ENCODE results near the gene GNMT. TPM values are rescaled to one million over a fixed set of nuclear protein-coding genes. Genes with fewer than 3 reads are reported as not detected.
"Not testable (repeated sequence)": the region's sequence is repeated elsewhere in the genome, so short reads cannot be mapped to it uniquely, and the experiment has no call there.

The GNMT gene
- total RNA-seq, 1 experiment from 2014 or later, result 1.8 TPM

DNA sequence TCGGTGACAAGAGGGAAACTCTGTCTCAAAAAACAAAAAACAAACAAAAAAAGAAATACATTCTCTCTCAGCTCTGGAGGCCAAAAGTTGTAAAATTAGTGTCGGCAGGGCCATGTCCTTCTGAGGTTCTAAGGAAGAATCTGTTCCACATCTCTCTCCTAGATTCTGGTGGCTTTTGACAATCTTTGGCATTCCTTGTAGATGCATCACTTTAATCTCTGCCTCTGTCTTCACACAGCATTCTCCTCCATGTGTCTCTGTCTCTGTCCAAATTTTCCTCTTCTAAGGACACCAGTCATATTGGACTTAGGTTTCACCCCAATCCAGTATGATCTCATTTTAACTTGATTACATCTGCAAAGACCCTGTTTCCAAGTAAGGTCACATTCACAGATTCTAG is 32.9 kb downstream of the GNMT start:
- Histone ChIP-seq H3K27me3 (replicated peaks; ENCODE audit: insufficient read depth, low read depth, low read length, poor library complexity) (no peaks in the 10 kb centered on the region), H3K9me3 (ENCODE audit: low read depth, low read length, poor library complexity, severe bottlenecking) (no peaks in the 10 kb centered on the region), H3K4me3 (ENCODE audit: low read depth, low read length, poor library complexity, severe bottlenecking) (no peak overlapping the region), H3K4me1 (ENCODE audit: insufficient read depth, low read length, poor library complexity, severe bottlenecking) (no peaks in the 10 kb centered on the region), H3K36me3 (ENCODE audit: insufficient read depth, low read length, poor library complexity, severe bottlenecking) (peaks cover 15% of the 10 kb centered on the region), H3K27ac (ENCODE audit: low read depth, low read length, poor library complexity, severe bottlenecking) (no peak overlapping the region)
- no peak for DNase-seq (ENCODE audit: low spot score)
- TF ChIP-seq, protein P1, sequence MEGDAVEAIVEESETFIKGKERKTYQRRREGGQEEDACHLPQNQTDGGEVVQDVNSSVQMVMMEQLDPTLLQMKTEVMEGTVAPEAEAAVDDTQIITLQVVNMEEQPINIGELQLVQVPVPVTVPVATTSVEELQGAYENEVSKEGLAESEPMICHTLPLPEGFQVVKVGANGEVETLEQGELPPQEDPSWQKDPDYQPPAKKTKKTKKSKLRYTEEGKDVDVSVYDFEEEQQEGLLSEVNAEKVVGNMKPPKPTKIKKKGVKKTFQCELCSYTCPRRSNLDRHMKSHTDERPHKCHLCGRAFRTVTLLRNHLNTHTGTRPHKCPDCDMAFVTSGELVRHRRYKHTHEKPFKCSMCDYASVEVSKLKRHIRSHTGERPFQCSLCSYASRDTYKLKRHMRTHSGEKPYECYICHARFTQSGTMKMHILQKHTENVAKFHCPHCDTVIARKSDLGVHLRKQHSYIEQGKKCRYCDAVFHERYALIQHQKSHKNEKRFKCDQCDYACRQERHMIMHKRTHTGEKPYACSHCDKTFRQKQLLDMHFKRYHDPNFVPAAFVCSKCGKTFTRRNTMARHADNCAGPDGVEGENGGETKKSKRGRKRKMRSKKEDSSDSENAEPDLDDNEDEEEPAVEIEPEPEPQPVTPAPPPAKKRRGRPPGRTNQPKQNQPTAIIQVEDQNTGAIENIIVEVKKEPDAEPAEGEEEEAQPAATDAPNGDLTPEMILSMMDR (conservative IDR thresholded peaks at IDR 0.05; ENCODE audit: low read depth, low read length), result no peak
- no peak for TF ChIP-seq EZH2 (IDR thresholded peaks at IDR 0.05; ENCODE audit: borderline replicate concordance, low read depth, low read length, poor library complexity, severe bottlenecking)
- intact Hi-C loops (cut with micrococcal nuclease; ENCODE audit: unreplicated experiment), result no loop called here
- ChIA-PET CTCF (no interaction called here), POLR2A (ENCODE audit: low non-redundant PET) (interaction anchor here (0.5 kb wide), 1 partner anchor 64 kb away, joined by 13 read pairs; the partner anchor contains the start of gene CNPY3)
- BruUV-seq (replicated peaks), result no TSS peak

DNA sequence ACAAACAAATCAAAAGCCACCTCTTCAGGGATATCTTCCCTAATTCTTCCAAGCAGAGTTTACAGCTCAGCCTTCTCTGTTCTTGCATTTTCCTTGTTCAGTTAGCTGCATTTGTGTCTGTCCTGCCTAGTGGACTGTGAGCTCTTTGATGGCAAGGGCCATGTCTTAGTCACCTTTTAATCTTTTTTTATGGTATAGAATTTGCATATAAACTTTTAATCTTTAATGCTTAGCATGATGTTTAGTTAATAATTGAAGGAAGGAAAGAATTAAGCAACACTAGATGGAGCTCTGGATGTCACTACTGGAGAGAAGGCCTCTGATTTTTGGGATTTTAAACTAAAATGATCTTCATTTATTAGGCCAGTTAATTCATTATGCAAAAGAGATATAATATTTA is 36.0 kb downstream of the GNMT start:
- DNase-seq (ENCODE audit: low spot score), result no peak
- Histone ChIP-seq H3K4me3 (ENCODE audit: low read depth, low read length, poor library complexity, severe bottlenecking) (no peak overlapping the region), H3K4me1 (ENCODE audit: insufficient read depth, low read length, poor library complexity, severe bottlenecking) (no peaks in the 10 kb centered on the region), H3K27ac (ENCODE audit: low read depth, low read length, poor library complexity, severe bottlenecking) (no peak overlapping the region), H3K36me3 (ENCODE audit: insufficient read depth, low read length, poor library complexity, severe bottlenecking) (no peaks in the 10 kb centered on the region), H3K27me3 (replicated peaks; ENCODE audit: insufficient read depth, low read depth, low read length, poor library complexity) (no peaks in the 10 kb centered on the region), H3K9me3 (ENCODE audit: low read depth, low read length, poor library complexity, severe bottlenecking) (no peaks in the 10 kb centered on the region)
- intact Hi-C loops (cut with micrococcal nuclease; ENCODE audit: unreplicated experiment), result no loop called here
- no TSS peak for BruUV-seq (replicated peaks)
- TF ChIP-seq, protein P1 (conservative IDR thresholded peaks at IDR 0.05; ENCODE audit: low read depth, low read length), result peak; percentile 32; the same call in 1 of the 2 replicates
- no peak for TF ChIP-seq EZH2 (IDR thresholded peaks at IDR 0.05; ENCODE audit: borderline replicate concordance, low read depth, low read length, poor library complexity, severe bottlenecking)
- POLR2A ChIA-PET (ENCODE audit: low non-redundant PET), result no interaction called here
- CTCF ChIA-PET, result interaction anchor here (0.6 kb wide), 1 partner anchor 147 kb away, joined by 7 read pairs; no protein-coding TSS in a partner anchor

DNA sequence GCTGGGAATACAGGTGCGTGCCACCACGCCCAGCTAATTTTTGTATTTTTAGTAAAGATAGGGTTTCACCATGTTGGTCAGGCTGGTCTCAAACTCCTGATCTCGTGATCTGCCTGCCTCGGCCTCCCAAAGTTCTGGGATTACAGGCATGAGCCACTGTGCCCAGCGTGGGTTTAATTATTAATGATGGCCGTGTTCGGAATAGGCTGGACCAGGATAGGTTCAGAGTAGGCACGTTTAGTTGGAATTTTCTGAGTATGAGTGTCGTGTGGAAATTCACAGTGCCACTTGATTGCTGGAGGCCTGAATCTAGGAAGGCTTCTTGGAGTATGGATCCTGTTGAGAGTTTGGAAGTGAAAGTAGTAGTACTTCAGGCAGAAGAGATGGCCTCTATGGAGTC is 37.7 kb downstream of the GNMT start:
- H3K27ac ChIP-seq (ENCODE audit: low read depth, low read length, poor library complexity, severe bottlenecking); DNase-seq (ENCODE audit: low spot score); BruUV-seq (replicated peaks); intact Hi-C loops (cut with micrococcal nuclease; ENCODE audit: unreplicated experiment); H3K9me3 ChIP-seq (ENCODE audit: low read depth, low read length, poor library complexity, severe bottlenecking); H3K27me3 ChIP-seq (replicated peaks; ENCODE audit: insufficient read depth, low read depth, low read length, poor library complexity); H3K4me3 ChIP-seq (ENCODE audit: low read depth, low read length, poor library complexity, severe bottlenecking); POLR2A ChIA-PET (ENCODE audit: low non-redundant PET); H3K4me1 ChIP-seq (ENCODE audit: insufficient read depth, low read length, poor library complexity, severe bottlenecking); CTCF ChIA-PET; H3K36me3 ChIP-seq (ENCODE audit: insufficient read depth, low read length, poor library complexity, severe bottlenecking): not testable (repeated sequence)

DNA sequence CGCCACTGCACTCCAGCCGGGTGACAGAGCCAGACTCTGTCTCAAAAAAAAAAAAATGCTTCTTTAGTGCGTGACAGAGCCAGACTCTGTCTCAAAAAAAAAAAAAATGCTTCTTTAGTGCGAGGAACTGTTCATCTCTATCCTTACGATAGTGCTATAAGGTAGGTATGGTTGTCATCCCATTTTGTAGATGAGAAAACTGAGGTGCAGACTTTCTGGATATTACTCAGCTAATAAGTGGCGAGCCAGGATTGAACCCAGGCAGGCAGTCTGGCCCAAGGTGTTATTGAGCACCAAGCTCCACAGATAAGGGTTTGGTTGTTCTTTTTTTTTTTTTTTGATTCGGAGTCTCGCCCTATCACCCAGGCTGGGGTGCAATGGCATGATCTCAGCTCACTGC is 41.3 kb downstream of the GNMT start:
- no TSS peak for BruUV-seq (replicated peaks)
- no peak overlapping the region for H3K4me3 ChIP-seq (ENCODE audit: low read depth, low read length, poor library complexity, severe bottlenecking)
- H3K27me3 ChIP-seq (replicated peaks; ENCODE audit: insufficient read depth, low read depth, low read length, poor library complexity), result no peaks in the 10 kb centered on the region
- peaks cover under 1% of the 10 kb centered on the region for H3K36me3 ChIP-seq (ENCODE audit: insufficient read depth, low read length, poor library complexity, severe bottlenecking)
- intact Hi-C loops (cut with micrococcal nuclease; ENCODE audit: unreplicated experiment), result no loop called here
- ChIA-PET CTCF (no interaction called here), POLR2A (ENCODE audit: low non-redundant PET) (no interaction called here)
- DNase-seq (ENCODE audit: low spot score), result no peak
- TF ChIP-seq EZH2 (IDR thresholded peaks at IDR 0.05; ENCODE audit: borderline replicate concordance, low read depth, low read length, poor library complexity, severe bottlenecking), result no peak
- TF ChIP-seq, protein P1 (conservative IDR thresholded peaks at IDR 0.05; ENCODE audit: low read depth, low read length), result no peak
- no peaks in the 10 kb centered on the region for H3K9me3 ChIP-seq (ENCODE audit: low read depth, low read length, poor library complexity, severe bottlenecking)
- H3K27ac ChIP-seq (ENCODE audit: low read depth, low read length, poor library complexity, severe bottlenecking), result no peak overlapping the region
- no peaks in the 10 kb centered on the region for H3K4me1 ChIP-seq (ENCODE audit: insufficient read depth, low read length, poor library complexity, severe bottlenecking)

Data from A673 (cell line).